ENCODE data around the gene FHL3. TPM values are rescaled to one million over a fixed set of nuclear protein-coding genes. Genes with fewer than 3 reads are reported as not detected.

Gene FHL3
- total RNA-seq, 1 donor from 2014 or later: 17.6 TPM

DNA sequence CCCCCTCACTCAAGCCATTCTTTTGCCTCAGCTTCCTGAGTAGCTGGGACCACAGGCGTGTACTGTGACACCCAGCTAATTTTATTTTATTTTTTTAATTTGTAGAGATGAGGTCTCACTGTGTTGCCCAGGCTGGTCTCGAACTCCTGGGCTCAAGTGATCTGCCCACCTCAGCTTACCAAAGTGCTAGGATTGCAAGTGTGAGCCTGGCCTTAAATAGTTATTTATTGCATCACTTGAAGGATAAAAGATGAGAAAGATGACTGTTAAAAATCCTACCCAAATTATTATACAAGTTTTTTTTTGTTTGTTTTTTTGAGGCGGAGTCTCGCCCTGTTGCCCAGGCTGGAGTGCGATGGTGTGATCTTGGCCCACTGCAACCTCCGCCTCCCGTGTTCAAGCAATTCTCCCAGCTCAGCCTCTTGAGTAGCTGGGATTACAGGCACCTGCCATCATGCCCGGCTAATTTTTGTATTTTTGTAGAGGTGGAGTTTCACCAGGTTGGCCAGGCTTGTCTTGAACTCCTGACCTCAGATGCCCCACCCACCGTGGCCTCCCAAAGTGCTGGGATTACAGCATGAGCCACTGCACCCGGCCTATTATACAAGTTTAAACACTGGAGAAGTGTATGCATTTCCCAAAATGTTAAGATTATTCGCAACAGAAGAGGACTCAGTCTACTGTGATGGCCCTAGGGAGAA, 9.6 kb upstream of the FHL3 start:
- H3K4me3 Mint-ChIP-seq (ENCODE audit: low read depth): no peak overlapping the region
- peaks cover 7% of the 10 kb centered on the region for H3K36me3 Mint-ChIP-seq (ENCODE audit: insufficient read depth)
- no peak for DNase-seq (ENCODE audit: low spot score, unreplicated experiment)
- H3K4me1 Mint-ChIP-seq (ENCODE audit: low read depth): peaks cover 8% of the 10 kb centered on the region
- H3K27me3 Mint-ChIP-seq: no peaks in the 10 kb centered on the region
- no peaks in the 10 kb centered on the region for H3K9me3 Mint-ChIP-seq (ENCODE audit: low read depth)
- TF ChIP-seq, protein P1, sequence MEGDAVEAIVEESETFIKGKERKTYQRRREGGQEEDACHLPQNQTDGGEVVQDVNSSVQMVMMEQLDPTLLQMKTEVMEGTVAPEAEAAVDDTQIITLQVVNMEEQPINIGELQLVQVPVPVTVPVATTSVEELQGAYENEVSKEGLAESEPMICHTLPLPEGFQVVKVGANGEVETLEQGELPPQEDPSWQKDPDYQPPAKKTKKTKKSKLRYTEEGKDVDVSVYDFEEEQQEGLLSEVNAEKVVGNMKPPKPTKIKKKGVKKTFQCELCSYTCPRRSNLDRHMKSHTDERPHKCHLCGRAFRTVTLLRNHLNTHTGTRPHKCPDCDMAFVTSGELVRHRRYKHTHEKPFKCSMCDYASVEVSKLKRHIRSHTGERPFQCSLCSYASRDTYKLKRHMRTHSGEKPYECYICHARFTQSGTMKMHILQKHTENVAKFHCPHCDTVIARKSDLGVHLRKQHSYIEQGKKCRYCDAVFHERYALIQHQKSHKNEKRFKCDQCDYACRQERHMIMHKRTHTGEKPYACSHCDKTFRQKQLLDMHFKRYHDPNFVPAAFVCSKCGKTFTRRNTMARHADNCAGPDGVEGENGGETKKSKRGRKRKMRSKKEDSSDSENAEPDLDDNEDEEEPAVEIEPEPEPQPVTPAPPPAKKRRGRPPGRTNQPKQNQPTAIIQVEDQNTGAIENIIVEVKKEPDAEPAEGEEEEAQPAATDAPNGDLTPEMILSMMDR (IDR thresholded peaks at IDR 0.05; ENCODE audit: unreplicated experiment): no peak
- H3K27ac Mint-ChIP-seq: no peak overlapping the region

DNA sequence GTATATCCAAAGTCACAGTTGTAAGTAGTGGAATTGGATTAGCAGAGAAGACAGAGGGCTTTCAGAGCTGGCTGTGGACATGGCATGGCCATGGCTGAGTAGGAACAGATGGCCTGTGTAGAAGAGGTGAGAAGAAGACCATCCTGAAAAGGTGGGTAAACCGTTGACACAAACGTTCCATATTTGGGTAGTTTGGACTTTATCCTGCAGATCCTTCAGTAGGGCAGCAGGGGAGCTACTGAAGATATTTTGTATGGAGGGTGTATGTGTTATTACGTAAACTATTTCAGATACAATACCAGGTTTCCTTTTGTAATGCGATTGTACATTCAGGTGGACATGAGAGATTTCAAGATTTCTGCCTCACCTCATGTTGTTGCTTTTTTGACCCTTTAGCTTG, 8.9 kb upstream of the FHL3 start:
- Mint-ChIP-seq H3K36me3 (ENCODE audit: insufficient read depth) (peaks cover 7% of the 10 kb centered on the region), H3K4me1 (ENCODE audit: low read depth) (peaks cover 8% of the 10 kb centered on the region), H3K4me3 (ENCODE audit: low read depth) (peak overlapping the region; percentile 93), H3K9me3 (ENCODE audit: low read depth) (no peaks in the 10 kb centered on the region), H3K27ac (no peak overlapping the region), H3K27me3 (no peaks in the 10 kb centered on the region)
- no peak for DNase-seq (ENCODE audit: low spot score, unreplicated experiment)
- TF ChIP-seq, protein P1 (IDR thresholded peaks at IDR 0.05; ENCODE audit: unreplicated experiment): no peak

DNA sequence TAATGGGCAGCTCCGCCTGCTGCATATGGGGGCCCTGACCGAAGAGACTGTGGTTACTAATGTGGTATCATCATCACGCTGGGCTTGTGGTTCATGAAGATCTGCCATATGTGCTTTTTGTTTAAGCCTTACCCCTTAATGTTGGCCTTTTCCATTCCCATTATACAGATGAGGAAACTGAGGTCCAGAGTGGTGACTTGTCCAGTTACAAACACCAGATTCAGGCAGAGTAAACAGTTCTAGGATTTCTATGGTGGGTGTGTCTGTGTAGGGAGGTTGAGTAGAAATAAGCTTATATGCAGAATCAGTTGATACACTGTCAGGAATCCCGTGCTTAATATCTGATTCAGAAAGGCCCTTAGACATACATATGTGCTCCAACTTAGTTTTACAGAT, 7.9 kb upstream of the FHL3 start:
- TF ChIP-seq, protein P1 (IDR thresholded peaks at IDR 0.05; ENCODE audit: unreplicated experiment): no peak
- Mint-ChIP-seq H3K4me3 (ENCODE audit: low read depth) (peak overlapping the region; percentile 93), H3K9me3 (ENCODE audit: low read depth) (no peaks in the 10 kb centered on the region), H3K27me3 (no peaks in the 10 kb centered on the region), H3K36me3 (ENCODE audit: insufficient read depth) (peaks cover 3% of the 10 kb centered on the region), H3K4me1 (ENCODE audit: low read depth) (peaks cover 8% of the 10 kb centered on the region), H3K27ac (peak overlapping the region; percentile 99)
- DNase-seq (ENCODE audit: low spot score, unreplicated experiment): no peak

DNA sequence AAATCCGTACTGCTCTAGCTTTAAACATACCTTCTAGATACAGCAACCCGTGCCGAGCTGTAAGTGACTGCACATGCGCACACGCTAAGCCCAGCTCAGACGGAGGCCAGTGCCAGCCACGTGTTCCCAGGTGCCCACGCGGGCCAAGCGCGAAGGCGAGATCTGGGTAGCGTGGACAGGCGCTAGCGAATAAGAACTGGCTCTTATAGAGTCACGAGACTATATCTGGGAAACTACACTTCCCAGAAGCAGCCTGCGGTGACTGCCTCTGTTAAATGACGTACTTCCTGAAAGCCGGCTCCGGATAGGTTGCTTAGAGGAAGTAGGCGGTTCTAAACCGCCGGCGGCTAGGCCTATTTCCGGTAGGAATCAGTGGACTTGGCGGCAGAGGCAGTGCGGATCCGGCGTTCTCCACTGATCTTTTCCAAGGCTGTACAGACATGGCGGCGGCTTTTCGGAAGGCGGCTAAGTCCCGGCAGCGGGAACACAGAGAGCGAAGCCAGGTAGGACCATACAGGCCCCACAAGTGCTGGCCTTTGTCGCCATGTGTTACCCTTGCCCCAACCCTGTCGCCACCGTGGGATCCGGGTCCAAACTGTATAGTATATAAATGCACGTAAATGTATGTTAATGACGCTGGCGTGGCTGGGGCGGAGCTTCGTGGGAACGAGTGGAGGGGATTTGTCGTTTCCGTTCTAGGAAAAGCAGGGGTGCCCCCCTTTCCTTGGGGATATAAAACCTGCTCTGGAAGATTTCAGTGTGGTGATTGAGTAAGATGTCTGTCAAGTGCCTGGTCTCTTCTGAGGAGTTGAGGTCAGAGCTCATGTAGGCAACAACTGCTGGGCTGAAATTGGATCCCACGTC, 7.3 kb upstream of the FHL3 start, which contains the start of gene UTP11:
Gene UTP11, plus strand, starts transcription at position 372 of the 864 bp plus-strand sequence. Its CDS starts 69 bp downstream, at position 441.
- Mint-ChIP-seq H3K4me3 (ENCODE audit: low read depth) (peak within 1 kb of the TSS; percentile 93), H3K9me3 (ENCODE audit: low read depth) (no peaks in the 10 kb centered on the region), H3K27ac (peak within 1 kb of the TSS; percentile 99), H3K36me3 (ENCODE audit: insufficient read depth) (peaks cover 3% of the 10 kb centered on the region), H3K27me3 (no peaks in the 10 kb centered on the region), H3K4me1 (ENCODE audit: low read depth) (peaks cover 8% of the 10 kb centered on the region)
- peak; percentile 78 for DNase-seq (ENCODE audit: low spot score, unreplicated experiment)
- TF ChIP-seq, protein P1 (IDR thresholded peaks at IDR 0.05; ENCODE audit: unreplicated experiment): no peak

DNA sequence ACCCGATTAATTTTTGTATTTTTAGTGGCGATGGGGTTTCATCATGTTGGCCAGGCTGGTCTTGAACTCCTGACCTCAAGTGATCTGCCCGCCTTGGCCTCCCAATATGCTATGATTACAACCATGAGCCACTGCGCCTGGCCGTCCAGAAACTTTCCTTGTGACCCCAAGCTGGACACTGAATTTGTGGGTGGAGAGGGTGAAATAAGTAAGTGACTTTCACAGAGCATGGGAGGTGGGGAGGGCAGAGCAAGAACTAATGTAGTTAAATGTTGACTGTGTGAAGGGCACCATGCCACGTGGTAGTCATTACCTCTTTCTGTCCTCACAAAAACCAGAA, 4.5 kb upstream of the FHL3 start:
- H3K27me3 Mint-ChIP-seq: no peaks in the 10 kb centered on the region
- no peaks in the 10 kb centered on the region for H3K36me3 Mint-ChIP-seq (ENCODE audit: insufficient read depth)
- H3K4me1 Mint-ChIP-seq (ENCODE audit: low read depth): peaks cover 8% of the 10 kb centered on the region
- TF ChIP-seq, protein P1 (IDR thresholded peaks at IDR 0.05; ENCODE audit: unreplicated experiment): no peak
- H3K27ac Mint-ChIP-seq: no peak overlapping the region
- DNase-seq (ENCODE audit: low spot score, unreplicated experiment): no peak
- H3K4me3 Mint-ChIP-seq (ENCODE audit: low read depth): no peak overlapping the region
- H3K9me3 Mint-ChIP-seq (ENCODE audit: low read depth): no peaks in the 10 kb centered on the region

Data from progenitor cell of endocrine pancreas (in vitro differentiated cells).